ENCODE measurements around the gene KCNMA1.

Gene KCNMA1

GRCh38 chr10:77304192-77304591 is 333.4 kb downstream of the KCNMA1 start:
- Histone ChIP-seq H3K36me3 (ENCODE audit: control insufficient read depth in 1 of 2, insufficient read depth in 2 of 2, low read depth in 1 of 2, low read length in 2 of 2) (no peaks in the 10 kb centered on the region), H3K23ac (ENCODE audit: low read length in 2 of 2) (no peak overlapping the region), H3K14ac (ENCODE audit: low read length in 2 of 2) (no peak overlapping the region), H3K9me3 (ENCODE audit: control insufficient read depth, low read length) (no peaks in the 10 kb centered on the region), H2BK5ac (ENCODE audit: low read depth, low read length, poor library complexity, severe bottlenecking) (no peak overlapping the region), H2AK5ac (ENCODE audit: low read length, severe bottlenecking) (no peak overlapping the region), H2AFZ (ENCODE audit: low read depth, low read length) (no peak overlapping the region), H3K27me3 (ENCODE audit: control insufficient read depth in 1 of 2, insufficient read depth in 1 of 2, low read length in 2 of 2) (no peaks in the 10 kb centered on the region), H3K4me1 (ENCODE audit: control insufficient read depth, insufficient read depth, low read depth, low read length) (peaks cover 12% of the 10 kb centered on the region), H3K4ac (ENCODE audit: low read depth in 1 of 2, low read length in 2 of 2) (no peak overlapping the region), H3K4me3 (ENCODE audit: insufficient read depth in 1 of 2, low read depth in 1 of 2, low read length in 2 of 2) (no peak overlapping the region), H4K8ac (ENCODE audit: low read length) (no peak overlapping the region), H2BK15ac (ENCODE audit: low read depth, poor library complexity, severe bottlenecking) (no peak overlapping the region), H4K91ac (ENCODE audit: low read length) (no peak overlapping the region), H3K9ac (ENCODE audit: low read length) (no peak overlapping the region), H3K4me2 (ENCODE audit: low read length, poor library complexity, severe bottlenecking) (no peak overlapping the region), H3K27ac (ENCODE audit: low read length, poor library complexity, severe bottlenecking) (no peak overlapping the region), H2BK12ac (ENCODE audit: low read length in 2 of 2) (no peak overlapping the region), H3K79me1 (replicated peaks; ENCODE audit: low read length, poor library complexity, severe bottlenecking) (peaks cover 7% of the 10 kb centered on the region), H2BK120ac (ENCODE audit: low read depth, low read length) (no peak overlapping the region), H3K18ac (ENCODE audit: low read depth in 1 of 2, low read length in 2 of 2) (no peak overlapping the region)
- no peak for DNase-seq
- 98% methylated on average over 3 of the region's 3 CpGs for WGBS

- Histone ChIP-seq H3K9ac (ENCODE audit: low read length) (no peak overlapping the region), H3K79me1 (replicated peaks; ENCODE audit: low read length, poor library complexity, severe bottlenecking) (peaks cover 4% of the 10 kb centered on the region), H2AFZ (ENCODE audit: low read depth, low read length) (no peak overlapping the region), H2AK5ac (ENCODE audit: low read length, severe bottlenecking) (no peak overlapping the region), H3K9me3 (ENCODE audit: control insufficient read depth, low read length) (no peaks in the 10 kb centered on the region), H4K91ac (ENCODE audit: low read length) (no peak overlapping the region), H3K4ac (ENCODE audit: low read depth in 1 of 2, low read length in 2 of 2) (no peak overlapping the region), H3K36me3 (ENCODE audit: control insufficient read depth in 1 of 2, insufficient read depth in 2 of 2, low read depth in 1 of 2, low read length in 2 of 2) (no peaks in the 10 kb centered on the region), H3K18ac (ENCODE audit: low read depth in 1 of 2, low read length in 2 of 2) (no peak overlapping the region), H3K23ac (ENCODE audit: low read length in 2 of 2) (no peak overlapping the region), H2BK15ac (ENCODE audit: low read depth, poor library complexity, severe bottlenecking) (no peak overlapping the region), H3K27me3 (ENCODE audit: control insufficient read depth in 1 of 2, insufficient read depth in 1 of 2, low read length in 2 of 2) (no peaks in the 10 kb centered on the region), H2BK12ac (ENCODE audit: low read length in 2 of 2) (no peak overlapping the region), H3K27ac (ENCODE audit: low read length, poor library complexity, severe bottlenecking) (peak overlapping the region; percentile 20), H2BK5ac (ENCODE audit: low read depth, low read length, poor library complexity, severe bottlenecking) (no peak overlapping the region), H3K4me1 (ENCODE audit: control insufficient read depth, insufficient read depth, low read depth, low read length) (peaks cover 12% of the 10 kb centered on the region), H3K4me3 (ENCODE audit: insufficient read depth in 1 of 2, low read depth in 1 of 2, low read length in 2 of 2) (no peak overlapping the region), H3K4me2 (ENCODE audit: low read length, poor library complexity, severe bottlenecking) (no peak overlapping the region), H4K8ac (ENCODE audit: low read length) (no peak overlapping the region), H3K14ac (ENCODE audit: low read length in 2 of 2) (no peak overlapping the region), H2BK120ac (ENCODE audit: low read depth, low read length) (no peak overlapping the region)
- 69% methylated on average over 3 of the region's 3 CpGs for WGBS
- DNase-seq, result no peak
Observed at GRCh38 chr10:77301305-77301730, 336.3 kb downstream of the KCNMA1 start.

- no peak for DNase-seq
- H3K18ac ChIP-seq (ENCODE audit: low read depth in 1 of 2, low read length in 2 of 2), result no peak overlapping the region
- H3K27ac ChIP-seq (ENCODE audit: low read length, poor library complexity, severe bottlenecking), result peak overlapping the region; percentile 46
- no peak overlapping the region for H4K8ac ChIP-seq (ENCODE audit: low read length)
- no peak overlapping the region for H3K14ac ChIP-seq (ENCODE audit: low read length in 2 of 2)
- no peak overlapping the region for H3K4me3 ChIP-seq (ENCODE audit: insufficient read depth in 1 of 2, low read depth in 1 of 2, low read length in 2 of 2)
- H2BK12ac ChIP-seq (ENCODE audit: low read length in 2 of 2), result no peak overlapping the region
- no peak overlapping the region for H4K91ac ChIP-seq (ENCODE audit: low read length)
- H2BK5ac ChIP-seq (ENCODE audit: low read depth, low read length, poor library complexity, severe bottlenecking), result peak overlapping the region; percentile 5
- peaks cover 7% of the 10 kb centered on the region for H3K4me1 ChIP-seq (ENCODE audit: control insufficient read depth, insufficient read depth, low read depth, low read length)
- 97% methylated on average over 3 of the region's 3 CpGs for WGBS
- no peak overlapping the region for H3K23ac ChIP-seq (ENCODE audit: low read length in 2 of 2)
- H2BK120ac ChIP-seq (ENCODE audit: low read depth, low read length), result no peak overlapping the region
- peaks cover 6% of the 10 kb centered on the region for H3K79me1 ChIP-seq (replicated peaks; ENCODE audit: low read length, poor library complexity, severe bottlenecking)
- no peaks in the 10 kb centered on the region for H3K27me3 ChIP-seq (ENCODE audit: control insufficient read depth in 1 of 2, insufficient read depth in 1 of 2, low read length in 2 of 2)
- no peaks in the 10 kb centered on the region for H3K9me3 ChIP-seq (ENCODE audit: control insufficient read depth, low read length)
- H2AFZ ChIP-seq (ENCODE audit: low read depth, low read length), result no peak overlapping the region
- H3K36me3 ChIP-seq (ENCODE audit: control insufficient read depth in 1 of 2, insufficient read depth in 2 of 2, low read depth in 1 of 2, low read length in 2 of 2), result no peaks in the 10 kb centered on the region
- H2AK5ac ChIP-seq (ENCODE audit: low read length, severe bottlenecking), result peak overlapping the region; percentile 60
- H3K9ac ChIP-seq (ENCODE audit: low read length), result no peak overlapping the region
- no peak overlapping the region for H3K4me2 ChIP-seq (ENCODE audit: low read length, poor library complexity, severe bottlenecking)
- H3K4ac ChIP-seq (ENCODE audit: low read depth in 1 of 2, low read length in 2 of 2), result no peak overlapping the region
- H2BK15ac ChIP-seq (ENCODE audit: low read depth, poor library complexity, severe bottlenecking), result no peak overlapping the region
Observed at GRCh38 chr10:77300682-77301302, 336.8 kb downstream of the KCNMA1 start.

- H4K8ac ChIP-seq (ENCODE audit: low read length), result no peak overlapping the region
Observed at GRCh38 chr10:77299320-77299719, 338.3 kb downstream of the KCNMA1 start.

More at GRCh38 chr10:77299320-77299719, 338.3 kb downstream of the KCNMA1 start:
- WGBS, result 96% methylated on average over 7 of the region's 7 CpGs
- Histone ChIP-seq H2BK5ac (ENCODE audit: low read depth, low read length, poor library complexity, severe bottlenecking) (no peak overlapping the region), H2AK5ac (ENCODE audit: low read length, severe bottlenecking) (peak overlapping the region; percentile 18), H3K9me3 (ENCODE audit: control insufficient read depth, low read length) (no peaks in the 10 kb centered on the region), H3K79me1 (replicated peaks; ENCODE audit: low read length, poor library complexity, severe bottlenecking) (peaks cover 6% of the 10 kb centered on the region), H4K91ac (ENCODE audit: low read length) (no peak overlapping the region), H3K9ac (ENCODE audit: low read length) (no peak overlapping the region), H3K4me1 (ENCODE audit: control insufficient read depth, insufficient read depth, low read depth, low read length) (peaks cover 7% of the 10 kb centered on the region), H2BK120ac (ENCODE audit: low read depth, low read length) (no peak overlapping the region), H3K4me3 (ENCODE audit: insufficient read depth in 1 of 2, low read depth in 1 of 2, low read length in 2 of 2) (no peak overlapping the region), H3K27me3 (ENCODE audit: control insufficient read depth in 1 of 2, insufficient read depth in 1 of 2, low read length in 2 of 2) (no peaks in the 10 kb centered on the region), H3K18ac (ENCODE audit: low read depth in 1 of 2, low read length in 2 of 2) (no peak overlapping the region), H3K4ac (ENCODE audit: low read depth in 1 of 2, low read length in 2 of 2) (no peak overlapping the region), H2BK12ac (ENCODE audit: low read length in 2 of 2) (no peak overlapping the region), H3K27ac (ENCODE audit: low read length, poor library complexity, severe bottlenecking) (no peak overlapping the region), H2BK15ac (ENCODE audit: low read depth, poor library complexity, severe bottlenecking) (no peak overlapping the region), H3K36me3 (ENCODE audit: control insufficient read depth in 1 of 2, insufficient read depth in 2 of 2, low read depth in 1 of 2, low read length in 2 of 2) (no peaks in the 10 kb centered on the region), H3K4me2 (ENCODE audit: low read length, poor library complexity, severe bottlenecking) (no peak overlapping the region), H3K23ac (ENCODE audit: low read length in 2 of 2) (no peak overlapping the region), H3K14ac (ENCODE audit: low read length in 2 of 2) (no peak overlapping the region), H2AFZ (ENCODE audit: low read depth, low read length) (no peak overlapping the region)
- no peak for DNase-seq

Measured in mesenchymal stem cell (in vitro differentiated cells and primary cell).